ENCODE results near the gene FAM53B.

FAM53B gene

DNA sequence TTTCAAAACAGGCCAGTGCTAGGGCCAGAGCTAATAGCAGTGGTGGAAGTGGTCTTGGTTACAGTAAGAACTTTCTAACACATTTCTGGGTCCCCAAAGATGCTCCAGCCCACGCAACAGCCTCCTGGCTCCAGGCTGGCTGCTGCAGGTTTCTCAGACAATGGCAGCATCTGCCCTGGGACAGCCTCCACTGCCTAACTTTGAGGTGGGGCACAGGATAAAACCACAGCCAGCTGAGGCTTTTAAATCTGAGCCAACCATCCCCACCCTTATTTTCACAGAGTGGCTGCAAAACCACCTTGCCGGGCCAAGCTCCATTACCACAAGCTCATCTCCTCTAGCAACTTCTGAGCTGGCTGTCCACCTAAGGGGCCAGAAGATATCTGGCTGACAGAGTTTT, 84.8 kb downstream of the FAM53B start:
- TF ChIP-seq, protein P1, sequence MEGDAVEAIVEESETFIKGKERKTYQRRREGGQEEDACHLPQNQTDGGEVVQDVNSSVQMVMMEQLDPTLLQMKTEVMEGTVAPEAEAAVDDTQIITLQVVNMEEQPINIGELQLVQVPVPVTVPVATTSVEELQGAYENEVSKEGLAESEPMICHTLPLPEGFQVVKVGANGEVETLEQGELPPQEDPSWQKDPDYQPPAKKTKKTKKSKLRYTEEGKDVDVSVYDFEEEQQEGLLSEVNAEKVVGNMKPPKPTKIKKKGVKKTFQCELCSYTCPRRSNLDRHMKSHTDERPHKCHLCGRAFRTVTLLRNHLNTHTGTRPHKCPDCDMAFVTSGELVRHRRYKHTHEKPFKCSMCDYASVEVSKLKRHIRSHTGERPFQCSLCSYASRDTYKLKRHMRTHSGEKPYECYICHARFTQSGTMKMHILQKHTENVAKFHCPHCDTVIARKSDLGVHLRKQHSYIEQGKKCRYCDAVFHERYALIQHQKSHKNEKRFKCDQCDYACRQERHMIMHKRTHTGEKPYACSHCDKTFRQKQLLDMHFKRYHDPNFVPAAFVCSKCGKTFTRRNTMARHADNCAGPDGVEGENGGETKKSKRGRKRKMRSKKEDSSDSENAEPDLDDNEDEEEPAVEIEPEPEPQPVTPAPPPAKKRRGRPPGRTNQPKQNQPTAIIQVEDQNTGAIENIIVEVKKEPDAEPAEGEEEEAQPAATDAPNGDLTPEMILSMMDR (IDR thresholded peaks at IDR 0.05; ENCODE audit: control insufficient read depth, insufficient read depth, low read depth, low read length, missing control alignments) = no peak
- H3K4me3 ChIP-seq (ENCODE audit: control insufficient read depth, low read depth, low read length) = no peak overlapping the region
- no peak for DNase-seq (ENCODE audit: low read depth)

DNA sequence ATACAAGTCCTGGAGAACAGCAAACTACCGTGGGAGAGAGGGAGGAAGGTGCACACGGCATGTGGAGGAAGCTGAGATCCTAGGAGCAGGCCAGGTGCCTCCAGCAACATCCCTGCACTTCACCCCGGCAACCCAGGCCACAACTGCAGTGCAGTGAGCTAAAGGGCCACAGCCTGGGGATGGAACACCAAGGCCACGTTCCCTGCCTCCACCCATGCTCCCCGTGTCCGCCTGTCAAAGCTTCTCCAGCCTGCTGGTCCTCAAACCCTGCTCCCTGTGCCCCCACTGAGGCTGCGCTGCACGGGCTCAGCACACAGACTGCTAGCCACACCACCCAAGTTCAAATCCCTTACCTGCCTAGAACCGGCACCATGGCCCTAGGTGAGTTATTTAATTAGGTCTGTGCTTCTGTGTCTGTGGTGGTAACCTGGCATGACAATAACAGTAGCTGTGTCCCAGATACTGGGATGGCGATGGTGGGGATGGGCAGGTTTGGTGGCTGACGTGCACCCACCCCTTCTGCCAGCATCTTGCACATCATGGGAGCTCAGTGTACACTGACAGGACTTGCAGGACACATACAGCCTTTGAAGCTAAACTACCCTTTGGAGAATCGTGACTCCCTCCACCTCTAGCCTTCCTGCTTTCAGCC, 85.5 kb downstream of the FAM53B start:
- DNase-seq (ENCODE audit: low read depth) = no peak
- TF ChIP-seq, protein P1 (IDR thresholded peaks at IDR 0.05; ENCODE audit: control insufficient read depth, insufficient read depth, low read depth, low read length, missing control alignments) = no peak
- no peak overlapping the region for H3K4me3 ChIP-seq (ENCODE audit: control insufficient read depth, low read depth, low read length)

DNA sequence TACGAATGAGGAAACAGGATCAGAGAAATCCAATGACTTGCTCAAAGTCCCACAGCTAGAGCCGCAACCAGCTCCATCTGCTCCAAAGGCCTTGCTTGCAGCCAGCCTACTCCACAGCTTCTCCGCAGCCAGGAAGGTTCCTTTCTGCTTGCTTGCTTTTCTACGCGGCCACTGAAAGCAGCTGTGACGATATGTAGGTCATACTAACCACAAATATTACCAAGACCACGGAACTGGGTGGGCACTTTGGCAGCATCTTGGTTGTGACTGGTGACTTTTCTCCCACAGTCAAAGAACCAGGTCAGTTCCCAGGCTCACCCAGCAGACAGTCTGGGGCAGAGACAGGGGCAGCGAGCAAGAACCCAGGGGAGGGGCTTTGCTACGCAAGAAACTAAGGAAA, 86.4 kb downstream of the FAM53B start:
- TF ChIP-seq, protein P1 (IDR thresholded peaks at IDR 0.05; ENCODE audit: control insufficient read depth, insufficient read depth, low read depth, low read length, missing control alignments) = no peak
- DNase-seq (ENCODE audit: low read depth) = peak; percentile 49
- no peak overlapping the region for H3K4me3 ChIP-seq (ENCODE audit: control insufficient read depth, low read depth, low read length)

DNA sequence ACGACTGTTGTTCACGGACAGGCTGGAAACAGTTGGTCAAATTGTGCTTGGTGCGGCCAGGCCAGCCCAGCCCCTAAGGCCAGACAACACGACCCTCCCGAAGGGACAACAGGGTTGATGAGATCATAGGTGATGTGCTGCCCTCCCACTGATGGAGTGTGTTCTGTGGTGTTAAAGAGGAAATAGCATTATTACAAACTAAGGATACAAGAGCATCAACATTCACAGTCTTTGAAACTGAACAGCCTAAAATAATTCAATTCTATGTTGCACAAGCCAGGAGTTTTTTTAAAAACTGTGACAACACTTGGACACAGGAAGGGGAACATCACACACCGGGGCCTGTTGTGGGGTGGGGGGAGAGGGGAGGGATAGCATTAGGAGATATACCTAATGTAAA, 87.6 kb downstream of the FAM53B start:
- no peak for DNase-seq (ENCODE audit: low read depth)
- TF ChIP-seq, protein P1 (IDR thresholded peaks at IDR 0.05; ENCODE audit: control insufficient read depth, insufficient read depth, low read depth, low read length, missing control alignments) = no peak
- H3K4me3 ChIP-seq (ENCODE audit: control insufficient read depth, low read depth, low read length) = no peak overlapping the region

DNA sequence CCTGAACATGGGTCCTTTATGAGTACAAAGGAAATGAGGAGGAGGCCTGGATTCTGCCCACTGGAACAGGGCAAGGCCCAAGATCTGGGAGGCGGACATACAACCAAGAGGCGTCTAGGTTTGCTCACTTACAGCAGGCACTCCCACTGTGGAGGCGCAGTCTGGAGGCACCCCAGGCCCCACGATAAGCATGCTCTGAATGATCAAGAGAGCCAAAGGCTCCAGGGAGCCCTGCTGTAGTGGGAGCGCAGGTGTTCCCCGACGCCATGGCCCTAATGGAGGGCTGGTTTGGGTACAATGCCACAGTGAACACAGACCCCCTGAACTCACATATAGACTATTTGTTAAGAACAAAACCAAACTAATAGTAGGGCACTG, 88.1 kb downstream of the FAM53B start:
- TF ChIP-seq, protein P1 (IDR thresholded peaks at IDR 0.05; ENCODE audit: control insufficient read depth, insufficient read depth, low read depth, low read length, missing control alignments) = no peak
- DNase-seq (ENCODE audit: low read depth) = no peak

DNA sequence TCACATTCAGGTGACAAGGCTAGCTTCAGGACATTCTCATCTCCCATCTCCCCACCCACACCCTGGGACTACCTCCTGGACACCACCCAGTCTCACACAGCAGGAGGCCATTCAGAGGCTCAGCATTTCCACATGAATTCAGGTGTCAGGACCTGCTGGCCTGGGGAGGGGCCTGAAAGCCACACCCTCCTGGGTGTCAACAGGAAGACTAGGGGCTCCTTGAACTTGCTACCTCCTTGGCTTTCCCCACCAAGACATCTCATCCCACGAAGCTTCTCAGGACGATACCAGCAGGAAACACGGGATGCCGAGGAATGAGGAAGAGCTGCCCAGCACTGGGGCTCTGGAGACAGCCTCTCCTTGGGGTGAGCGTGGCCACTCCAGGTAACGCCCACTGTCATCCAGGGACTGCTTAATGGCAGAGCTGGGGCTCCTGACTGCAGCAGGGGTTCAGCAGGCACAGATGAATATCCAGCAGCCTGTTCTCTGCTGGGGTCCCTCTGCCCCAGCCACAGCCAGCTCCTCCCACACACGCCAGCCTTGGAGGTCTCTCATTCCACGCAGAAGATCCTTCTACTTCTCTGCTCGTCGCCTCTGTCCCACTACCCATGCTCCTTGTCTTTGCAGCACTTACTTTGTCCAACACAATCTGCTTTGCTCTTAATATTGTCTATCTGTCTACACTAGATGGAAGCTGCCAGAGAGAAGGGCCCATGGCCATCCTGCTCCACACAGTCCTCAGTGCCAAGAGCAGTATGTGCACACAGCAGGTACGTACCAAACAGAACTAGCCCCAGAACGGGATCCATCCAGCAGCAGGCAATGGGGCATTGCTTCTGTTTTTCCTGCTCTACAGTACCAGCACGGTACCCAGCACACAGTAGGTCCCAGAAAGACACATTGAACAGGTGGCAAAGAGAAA, 88.7 kb downstream of the FAM53B start:
- no peak for DNase-seq (ENCODE audit: low read depth)
- TF ChIP-seq, protein P1 (IDR thresholded peaks at IDR 0.05; ENCODE audit: control insufficient read depth, insufficient read depth, low read depth, low read length, missing control alignments) = no peak
- H3K4me3 ChIP-seq (ENCODE audit: control insufficient read depth, low read depth, low read length) = no peak overlapping the region

More for the DNA sequence above, 88.1 kb downstream of the FAM53B start:
- H3K4me3 ChIP-seq (ENCODE audit: control insufficient read depth, low read depth, low read length) = no peak overlapping the region
